ACHN (cell line): ENCODE data around the gene LMO2.
"Not testable (repeated sequence)": the region's sequence is repeated elsewhere in the genome, so short reads cannot be mapped to it uniquely, and the experiment has no call there.

Experiments
- DNase-seq: peaks from one replicate; pipeline ENCODE4 v3.0.0-alpha.2; 2015
- in situ Hi-C: cut with HindIII; loops from 2 replicates; pipeline ENCODE4 v1.10.0; 2017; ENCODE audit warnings: low sequenced_read_pairs, low pct_ligation_motif_present, low pct_unique_long_range_greater_than_20kb

LMO2 gene

GRCh38 chr11:33891714-33892327 is at the start of gene LMO2:
TSS of gene LMO2 (minus strand) at chr11:33892076. CDS start at chr11:33869716, 22,360 bp downstream.
- no peak for DNase-seq
- in situ Hi-C loops: no loop called here

GRCh38 chr11:33940538-33940815 is 48.6 kb upstream of the LMO2 start:
- DNase-seq: no peak
- in situ Hi-C loops: no loop called here

- in situ Hi-C loops: no loop called here
- no peak for DNase-seq
These were observed 45.1 kb upstream of the LMO2 start for GRCh38 chr11:33936725-33937604.

- DNase-seq: no peak
- in situ Hi-C loops: no loop called here
These were observed 43.9 kb upstream of the LMO2 start for GRCh38 chr11:33935461-33936456.

GRCh38 chr11:33935005-33935404 is 43.1 kb upstream of the LMO2 start:
- in situ Hi-C loops: no loop called here

GRCh38 chr11:33934450-33934849 is 42.6 kb upstream of the LMO2 start:
- no peak for DNase-seq
- in situ Hi-C loops: no loop called here

More at GRCh38 chr11:33935005-33935404, 43.1 kb upstream of the LMO2 start:
- no peak for DNase-seq

GRCh38 chr11:33933602-33934001 is 41.7 kb upstream of the LMO2 start:
- no peak for DNase-seq
- in situ Hi-C loops: no loop called here

GRCh38 chr11:33932721-33933120 is 40.8 kb upstream of the LMO2 start:
- no peak for DNase-seq
- in situ Hi-C loops: no loop called here

- DNase-seq, in situ Hi-C loops: not testable (repeated sequence)
These were observed 40.0 kb upstream of the LMO2 start for GRCh38 chr11:33931739-33932366.

GRCh38 chr11:33931067-33931466 is 39.2 kb upstream of the LMO2 start:
- no peak for DNase-seq
- in situ Hi-C loops: no loop called here

GRCh38 chr11:33930317-33931021 is 38.6 kb upstream of the LMO2 start:
- DNase-seq: no peak
- in situ Hi-C loops: no loop called here

- in situ Hi-C loops: no loop called here
- no peak for DNase-seq
These were observed 36.7 kb upstream of the LMO2 start for GRCh38 chr11:33928564-33928963.

- DNase-seq: no peak
- in situ Hi-C loops: no loop called here
These were observed 35.0 kb upstream of the LMO2 start for GRCh38 chr11:33926671-33927552.

- in situ Hi-C loops: no loop called here
These were observed 32.5 kb upstream of the LMO2 start for GRCh38 chr11:33924341-33924740.

GRCh38 chr11:33923626-33924025 is 31.8 kb upstream of the LMO2 start:
- DNase-seq: no peak
- in situ Hi-C loops: no loop called here

More at GRCh38 chr11:33924341-33924740, 32.5 kb upstream of the LMO2 start:
- no peak for DNase-seq

- in situ Hi-C loops: no loop called here
- DNase-seq: no peak
These were observed 29.1 kb upstream of the LMO2 start for GRCh38 chr11:33920838-33921613.
